HFFc6 (cell line): ENCODE measurements around the gene DAPK1. TPM values are rescaled to one million over a fixed set of nuclear protein-coding genes. Genes with fewer than 3 reads are reported as not detected.

Experiments used
- DNase-seq: peaks from one replicate; pipeline ENCODE4 v3.0.0-alpha.2; 2018
- H3K27ac Mint-ChIP-seq: 2 replicates; pipeline ENCODE4 v1.8.0; 2020; ENCODE audit warnings: mild to moderate bottlenecking, mixed read lengths
- H3K27me3 Mint-ChIP-seq: 2 replicates; pipeline ENCODE4 v1.8.0; 2021; ENCODE audit warnings: mild to moderate bottlenecking, moderate library complexity, mixed read lengths; ENCODE audit not compliant: insufficient read depth
- H3K36me3 Mint-ChIP-seq: 2 replicates; pipeline ENCODE4 v1.8.0; 2021; ENCODE audit warnings: low read depth, mixed read lengths
- H3K4me1 Mint-ChIP-seq: 2 replicates; pipeline ENCODE4 v1.8.0; 2020; ENCODE audit warnings: low read depth, mixed read lengths
- H3K4me3 Mint-ChIP-seq: 2 replicates; pipeline ENCODE4 v1.8.0; 2020; ENCODE audit warnings: mild to moderate bottlenecking, moderate library complexity, mixed read lengths
- H3K9me3 Mint-ChIP-seq: 2 replicates; pipeline ENCODE4 v1.8.0; 2020; ENCODE audit warnings: mild to moderate bottlenecking, mixed read lengths
- CTCF ChIP-seq: fragments of 200-600 bp; sonication (generic); IDR thresholded peaks from 2 replicates; pipeline ENCODE4 v1.5.0; 2021; ENCODE audit warnings: antibody characterized with exemption, mild to moderate bottlenecking
- long read RNA-seq: library from polyadenylated mRNA; unstranded; transcript quantifications from one replicate; pipeline ENCODE4 v2.0.0, GENCODE V29; 2019
- total RNA-seq, 6 experiments: library from RNA; stranded (reverse); fragmentation: NEBNext Ultra II Directional; extraction: Animal tissue kit (Norgen Biotek cat#: 25700); gene quantifications; 2 replicates in 1 of 6; 3 replicates in 5 of 6; pipeline ENCODE4 v1.2.3, GENCODE V29; 2021

DAPK1 gene
- under 1 TPM; 0.06 to 0.36 (median 0.18) TPM for total RNA-seq
- long read RNA-seq, result 0 reads

GRCh38 chr9:87497604-87498045 lies at the start of gene DAPK1:
Gene DAPK1 (plus strand): TSS chr9:87497867. CDS start chr9:87499078, 1,211 bp downstream.
- H3K4me1 Mint-ChIP-seq, result no peaks in the 10 kb centered on the region
- no peak within 1 kb of the TSS for H3K27ac Mint-ChIP-seq

DNA sequence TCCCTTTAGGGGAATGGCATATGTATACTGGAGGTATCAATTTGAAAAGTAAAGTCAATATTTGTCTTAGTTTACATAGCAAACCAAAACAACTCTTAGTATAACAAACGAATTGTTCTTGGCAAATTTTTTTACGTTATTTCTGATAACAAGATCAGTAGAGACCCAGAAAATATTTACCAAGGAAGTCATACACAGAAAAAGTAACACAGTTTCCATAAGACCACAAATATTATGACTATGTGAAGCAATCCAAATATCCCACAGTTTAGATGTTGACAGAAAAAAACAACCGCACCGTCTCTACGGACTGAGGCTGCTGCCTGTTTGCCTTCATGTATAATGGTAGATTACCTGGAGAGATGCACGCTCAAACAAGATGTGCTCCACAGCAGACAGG lies 46.5 kb upstream of the DAPK1 start:
- peaks cover 25% of the 10 kb centered on the region for H3K9me3 Mint-ChIP-seq
- no peaks in the 10 kb centered on the region for H3K27me3 Mint-ChIP-seq
- H3K4me3 Mint-ChIP-seq, result no peak overlapping the region
- TF ChIP-seq CTCF, result no peak
- H3K27ac Mint-ChIP-seq, result no peak overlapping the region
- no peaks in the 10 kb centered on the region for H3K36me3 Mint-ChIP-seq
- no peak for DNase-seq
- no peaks in the 10 kb centered on the region for H3K4me1 Mint-ChIP-seq

More at GRCh38 chr9:87497604-87498045, at the start of gene DAPK1:
- H3K27me3 Mint-ChIP-seq, result peaks cover 15% of the 10 kb centered on the region
- H3K9me3 Mint-ChIP-seq, result no peaks in the 10 kb centered on the region
- no peak within 1 kb of the TSS for H3K4me3 Mint-ChIP-seq
- no peak for DNase-seq
- H3K36me3 Mint-ChIP-seq, result no peaks in the 10 kb centered on the region
- no peak for TF ChIP-seq CTCF

DNA sequence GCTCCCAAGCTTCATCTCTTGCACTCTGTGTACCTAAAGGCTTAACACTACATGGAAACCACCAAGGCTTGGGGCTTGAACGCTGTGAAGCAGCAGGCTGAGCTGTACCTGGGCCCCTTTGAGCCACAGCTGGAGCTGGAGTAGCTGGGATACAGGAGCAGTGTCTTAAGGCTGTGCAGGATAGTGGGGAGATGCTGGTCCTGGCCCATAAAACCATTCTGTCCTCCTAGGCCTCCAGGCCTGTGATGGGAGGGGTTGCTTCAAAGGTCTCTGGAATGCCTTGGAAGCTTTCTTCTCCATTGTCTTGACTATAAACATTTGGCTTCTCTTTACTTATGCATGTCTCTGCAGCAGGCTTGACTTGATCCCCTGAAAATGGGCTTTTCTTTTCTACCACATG lies 42.3 kb upstream of the DAPK1 start:
- no peak for TF ChIP-seq CTCF
- no peaks in the 10 kb centered on the region; the same call in 1 of the 2 replicates for H3K27me3 Mint-ChIP-seq
- no peak overlapping the region for H3K4me3 Mint-ChIP-seq
- H3K9me3 Mint-ChIP-seq, result peaks cover 38% of the 10 kb centered on the region
- no peaks in the 10 kb centered on the region for H3K36me3 Mint-ChIP-seq
- no peak overlapping the region for H3K27ac Mint-ChIP-seq
- no peaks in the 10 kb centered on the region for H3K4me1 Mint-ChIP-seq
- DNase-seq, result no peak

GRCh38 chr9:87461256-87461655 lies 36.4 kb upstream of the DAPK1 start:
- no peak for DNase-seq
- Mint-ChIP-seq H3K4me1 (no peaks in the 10 kb centered on the region), H3K4me3 (no peak overlapping the region), H3K27ac (no peak overlapping the region), H3K36me3 (no peaks in the 10 kb centered on the region), H3K27me3 (no peaks in the 10 kb centered on the region; the same call in 1 of the 2 replicates), H3K9me3 (peaks cover 16% of the 10 kb centered on the region)
- TF ChIP-seq CTCF, result no peak

DNA sequence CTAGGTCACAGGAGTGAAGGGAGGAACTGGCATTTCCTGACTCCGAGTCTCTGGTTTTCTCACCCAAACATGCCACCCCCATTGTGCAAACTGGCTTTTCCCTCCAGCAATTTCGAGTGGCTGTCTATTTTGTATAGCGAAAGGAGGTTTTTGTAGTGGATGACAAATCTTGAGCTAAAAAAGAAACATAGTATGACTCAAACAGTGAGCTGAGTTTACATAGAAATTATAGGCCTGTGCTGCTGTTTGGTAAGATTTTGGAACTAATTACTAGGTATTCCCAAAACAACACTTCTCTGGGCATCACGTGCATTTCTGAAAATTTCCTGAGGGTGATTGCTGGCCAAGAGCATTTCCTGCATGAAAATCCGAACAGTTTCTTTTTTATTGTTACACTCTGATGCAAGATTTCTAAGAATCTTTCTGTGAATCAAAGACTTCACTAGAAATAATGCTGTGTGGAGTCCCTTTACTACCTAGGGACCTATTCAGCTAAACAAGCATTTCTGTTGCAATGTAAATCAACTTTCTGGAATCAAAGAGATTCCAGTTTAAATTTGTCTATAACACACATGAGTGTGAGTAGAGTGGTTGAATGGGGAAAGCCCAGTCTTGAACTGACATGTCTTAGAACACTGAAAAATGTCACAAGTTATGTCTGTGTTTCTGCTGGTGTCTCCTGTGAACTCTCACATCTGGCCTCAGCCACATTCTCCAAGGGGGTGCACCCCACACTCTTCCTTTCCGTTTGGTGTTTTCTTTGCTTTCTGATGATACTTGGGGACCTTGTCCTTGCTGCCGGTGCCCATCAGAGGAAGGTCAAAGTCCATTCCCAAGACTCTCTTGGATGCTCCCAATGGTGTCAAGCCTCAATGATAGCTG lies 33.3 kb upstream of the DAPK1 start:
- H3K27me3 Mint-ChIP-seq, result peaks cover under 1% of the 10 kb centered on the region; the same call in 1 of the 2 replicates

More for the DNA sequence above, 33.3 kb upstream of the DAPK1 start:
- peaks cover 5% of the 10 kb centered on the region for H3K9me3 Mint-ChIP-seq
- no peak overlapping the region for H3K4me3 Mint-ChIP-seq
- TF ChIP-seq CTCF, result no peak
- H3K4me1 Mint-ChIP-seq, result no peaks in the 10 kb centered on the region
- DNase-seq, result no peak
- H3K36me3 Mint-ChIP-seq, result no peaks in the 10 kb centered on the region
- H3K27ac Mint-ChIP-seq, result no peak overlapping the region
